ENCODE data around the gene SFXN4. TPM values are rescaled to one million over a fixed set of nuclear protein-coding genes. Genes with fewer than 3 reads are reported as not detected.

SFXN4 gene
- total and polyA plus RNA-seq, 2 experiments from 2014 or later, result 18.6 to 22.3 TPM

- TF ChIP-seq ZNF462 (CRISPR knock-in tag; IDR thresholded peaks at IDR 0.05), result no peak
- TF ChIP-seq STAT1 (IDR thresholded peaks at IDR 0.05; ENCODE audit: unreplicated experiment), result no peak
- no peak for TF ChIP-seq ZNF114 (CRISPR knock-in tag; IDR thresholded peaks at IDR 0.05)
- TF ChIP-seq NANOG (IDR thresholded peaks at IDR 0.05; ENCODE audit: borderline replicate concordance), result no peak
- TF ChIP-seq ETS1 (IDR thresholded peaks at IDR 0.05), result no peak
- TF ChIP-seq POLR2AphosphoS5 (IDR thresholded peaks at IDR 0.05; ENCODE audit: low read depth), result no peak
- TF ChIP-seq EZH2 (IDR thresholded peaks at IDR 0.05; ENCODE audit: low read depth, unreplicated experiment), result no peak
- TF ChIP-seq CREB1 (CRISPR knock-in tag; IDR thresholded peaks at IDR 0.05; ENCODE audit: low read depth), result no peak
- no peak for TF ChIP-seq ZNF331 (CRISPR knock-in tag; IDR thresholded peaks at IDR 0.05; ENCODE audit: low read depth)
- no peak for TF ChIP-seq EZH2phosphoT487 (IDR thresholded peaks at IDR 0.05; ENCODE audit: unreplicated experiment)
- TF ChIP-seq REST (IDR thresholded peaks at IDR 0.05; ENCODE audit: unreplicated experiment), result no peak
Observed at GRCh38 chr10:119211625-119212441, 46.3 kb upstream of the SFXN4 start (continued).
